ENCODE results near the gene MAP1B. TPM values are rescaled to one million over a fixed set of nuclear protein-coding genes. Genes with fewer than 3 reads are reported as not detected.
A peak's percentile ranks its signal among the peaks of the same experiment; 100 is the strongest.

The MAP1B gene
- total and polyA plus RNA-seq, 9 of the 15 experiments (the other 6 are each of a cell fraction or from before 2014, with no cell fraction given) = 5.2 to 66.1 (median 17.3) TPM

GRCh38 chr5:72145348-72145747 lies 38.1 kb downstream of the MAP1B start (continued):
- TF ChIP-seq ZBTB5 (IDR thresholded peaks at IDR 0.05) (no peak), MAFG (tag; conservative IDR thresholded peaks at IDR 0.05) (peak; percentile 37; the same call in 1 of the 2 replicates), CBFB (CRISPR knock-in tag; IDR thresholded peaks at IDR 0.05) (no peak), FOXK1 (CRISPR knock-in tag; IDR thresholded peaks at IDR 0.05; ENCODE audit: borderline replicate concordance) (no peak), NR3C1 (CRISPR knock-in tag; IDR thresholded peaks at IDR 0.05) (no peak), MCM2 (IDR thresholded peaks at IDR 0.05; ENCODE audit: low read depth) (no peak), ZNF232 (CRISPR knock-in tag; IDR thresholded peaks at IDR 0.05) (no peak), IRF2 (CRISPR knock-in tag; IDR thresholded peaks at IDR 0.05) (no peak), CEBPG (CRISPR knock-in tag; IDR thresholded peaks at IDR 0.05) (no peak), CEBPG (tag; conservative IDR thresholded peaks at IDR 0.05 in 1 of 2, IDR thresholded peaks at IDR 0.05 in 1 of 2) (peak; percentile 19 to 38; a peak in 2 of 4 replicates), ZNF830 (CRISPR knock-in tag; IDR thresholded peaks at IDR 0.05) (no peak), FOXM1 (IDR thresholded peaks at IDR 0.05; ENCODE audit: low read depth) (no peak), FOXM1 (CRISPR knock-in tag; IDR thresholded peaks at IDR 0.05; ENCODE audit: low read depth) (no peak), ZNF518B (CRISPR knock-in tag; IDR thresholded peaks at IDR 0.05) (no peak), ZNF584 (CRISPR knock-in tag; IDR thresholded peaks at IDR 0.05; ENCODE audit: low read depth) (no peak), C11orf30 (IDR thresholded peaks at IDR 0.05; ENCODE audit: low read depth) (peak; percentile 48), ZNF785 (CRISPR knock-in tag; IDR thresholded peaks at IDR 0.05) (no peak), SIN3B (IDR thresholded peaks at IDR 0.05; ENCODE audit: low read depth) (no peak), SNIP1 (IDR thresholded peaks at IDR 0.05; ENCODE audit: low read depth) (no peak), ZNF23 (CRISPR knock-in tag; IDR thresholded peaks at IDR 0.05) (no peak)
- TF ChIP-seq, protein P1, sequence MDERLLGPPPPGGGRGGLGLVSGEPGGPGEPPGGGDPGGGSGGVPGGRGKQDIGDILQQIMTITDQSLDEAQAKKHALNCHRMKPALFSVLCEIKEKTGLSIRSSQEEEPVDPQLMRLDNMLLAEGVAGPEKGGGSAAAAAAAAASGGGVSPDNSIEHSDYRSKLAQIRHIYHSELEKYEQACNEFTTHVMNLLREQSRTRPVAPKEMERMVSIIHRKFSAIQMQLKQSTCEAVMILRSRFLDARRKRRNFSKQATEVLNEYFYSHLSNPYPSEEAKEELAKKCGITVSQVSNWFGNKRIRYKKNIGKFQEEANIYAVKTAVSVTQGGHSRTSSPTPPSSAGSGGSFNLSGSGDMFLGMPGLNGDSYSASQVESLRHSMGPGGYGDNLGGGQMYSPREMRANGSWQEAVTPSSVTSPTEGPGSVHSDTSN (CRISPR knock-in tag; IDR thresholded peaks at IDR 0.05; ENCODE audit: low read depth) = no peak
- TF ChIP-seq, protein P1 (tag; conservative IDR thresholded peaks at IDR 0.05; ENCODE audit: low read depth) = peak; percentile 74
- TF ChIP-seq, protein P2, sequence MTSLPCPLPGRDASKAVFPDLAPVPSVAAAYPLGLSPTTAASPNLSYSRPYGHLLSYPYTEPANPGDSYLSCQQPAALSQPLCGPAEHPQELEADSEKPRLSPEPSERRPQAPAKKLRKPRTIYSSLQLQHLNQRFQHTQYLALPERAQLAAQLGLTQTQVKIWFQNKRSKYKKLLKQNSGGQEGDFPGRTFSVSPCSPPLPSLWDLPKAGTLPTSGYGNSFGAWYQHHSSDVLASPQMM (CRISPR knock-in tag; IDR thresholded peaks at IDR 0.05) = no peak

All from K562 (cell line).